Measurements from ENCODE around the gene SMARCAL1. TPM values are rescaled to one million over a fixed set of nuclear protein-coding genes. Genes with fewer than 3 reads are reported as not detected.

SMARCAL1 gene
- total and polyA plus RNA-seq, 2 of the 4 experiments (the other 2 are of a cell fraction), result 13.6 to 21.0 TPM

DNA sequence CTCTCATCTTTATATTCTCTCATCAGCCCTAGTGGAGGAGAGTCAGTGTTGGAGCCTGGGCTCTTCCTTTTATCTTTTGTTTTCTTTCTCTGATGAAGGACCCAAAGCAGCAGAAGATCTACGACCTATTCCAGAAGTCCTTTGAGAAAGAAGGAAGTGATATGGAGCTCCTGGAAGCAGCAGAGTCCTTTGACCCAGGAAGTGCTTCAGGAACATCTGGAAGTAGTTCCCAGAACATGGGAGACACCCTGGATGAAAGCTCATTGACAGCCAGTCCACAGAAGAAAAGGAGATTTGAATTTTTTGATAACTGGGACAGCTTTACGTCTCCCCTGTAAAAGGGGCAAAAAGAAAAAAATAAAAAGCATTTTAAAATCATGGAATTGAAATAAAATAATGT, 70.4 kb downstream of the SMARCAL1 start:
- Histone ChIP-seq H3K23ac (ENCODE audit: low read depth, low read length) (no peak overlapping the region), H3K27ac (ENCODE audit: insufficient read depth, low read length) (no peak overlapping the region), H3K36me3 (ENCODE audit: control insufficient read depth, insufficient read depth, low read length) (peaks cover 11% of the 10 kb centered on the region), H4K5ac (ENCODE audit: low read depth, low read length) (no peak overlapping the region), H2BK20ac (ENCODE audit: low read depth, low read length) (no peak overlapping the region), H3K4me2 (ENCODE audit: low read depth, low read length) (no peak overlapping the region), H4K8ac (ENCODE audit: low read depth in 2 of 2, low read length in 2 of 2) (no peak overlapping the region), H3K4ac (ENCODE audit: low read depth, low read length) (no peak overlapping the region), H3K27me3 (ENCODE audit: control insufficient read depth, insufficient read depth, low read length) (no peaks in the 10 kb centered on the region), H3K56ac (ENCODE audit: extremely low read depth, insufficient read depth, low read length) (no peak overlapping the region), H4K91ac (ENCODE audit: insufficient read depth, low read depth, low read length) (no peak overlapping the region), H4K20me1 (ENCODE audit: insufficient read depth, low read length) (no peaks in the 10 kb centered on the region), H3K18ac (ENCODE audit: low read depth, low read length) (no peak overlapping the region), H2AK9ac (replicated peaks; ENCODE audit: low read depth, low read length, poor library complexity) (no peak overlapping the region), H3K14ac (replicated peaks; ENCODE audit: low read depth, low read length) (no peak overlapping the region), H2AK5ac (ENCODE audit: low read depth, low read length) (no peak overlapping the region), H3K4me3 (ENCODE audit: insufficient read depth, low read depth, low read length) (no peak overlapping the region), H3K9me3 (ENCODE audit: control insufficient read depth, insufficient read depth, low read length) (no peaks in the 10 kb centered on the region), H2BK15ac (ENCODE audit: low read depth, low read length) (no peak overlapping the region), H3K9ac (ENCODE audit: low read depth, low read length) (no peak overlapping the region), H2BK120ac (ENCODE audit: low read depth, low read length) (no peak overlapping the region), H3K4me1 (ENCODE audit: control insufficient read depth, insufficient read depth, low read length) (no peaks in the 10 kb centered on the region), H2AFZ (replicated peaks; ENCODE audit: low read length, poor library complexity) (no peak overlapping the region), H3K9me1 (ENCODE audit: insufficient read depth, low read length) (peaks cover 12% of the 10 kb centered on the region), H3K79me1 (ENCODE audit: low read depth in 1 of 2, low read length in 2 of 2) (no peaks in the 10 kb centered on the region), H2BK5ac (ENCODE audit: low read depth, low read length, poor library complexity, severe bottlenecking) (no peak overlapping the region)
- intact Hi-C loops (cut with micrococcal nuclease) (no loop called here), in situ Hi-C loops (cut with MboI; ENCODE audit: low sequenced_read_pairs) (no loop called here), dilution Hi-C loops (cut with HindIII; ENCODE audit: low sequenced_read_pairs, unreplicated experiment) (no loop called here)
- ATAC-seq (ENCODE audit: low read depth), result no peak
- POLR2A ChIA-PET (ENCODE audit: unreplicated experiment), result interaction anchor here (0.6 kb wide), 1 partner anchor 8 kb away, joined by 3 read pairs; no protein-coding TSS in a partner anchor
- CTCF ChIA-PET, result interaction anchor here (0.6 kb wide), 1 partner anchor 12 kb away, joined by 4 read pairs; no protein-coding TSS in a partner anchor
- DNase-seq, result no peak
- TF ChIP-seq RAD21 (IDR thresholded peaks at IDR 0.05; ENCODE audit: low read length), result no peak
- TF ChIP-seq CHD1 (IDR thresholded peaks at IDR 0.05; ENCODE audit: low read depth, low read length), result no peak
- no peak for TF ChIP-seq MXI1 (IDR thresholded peaks at IDR 0.05; ENCODE audit: borderline replicate concordance, low read depth, low read length)
- no peak for TF ChIP-seq NFE2L2 (IDR thresholded peaks at IDR 0.05; ENCODE audit: low read depth, low read length)
- no peak for TF ChIP-seq CEBPB (IDR thresholded peaks at IDR 0.05; ENCODE audit: low read depth, low read length)
- TF ChIP-seq, protein P1, sequence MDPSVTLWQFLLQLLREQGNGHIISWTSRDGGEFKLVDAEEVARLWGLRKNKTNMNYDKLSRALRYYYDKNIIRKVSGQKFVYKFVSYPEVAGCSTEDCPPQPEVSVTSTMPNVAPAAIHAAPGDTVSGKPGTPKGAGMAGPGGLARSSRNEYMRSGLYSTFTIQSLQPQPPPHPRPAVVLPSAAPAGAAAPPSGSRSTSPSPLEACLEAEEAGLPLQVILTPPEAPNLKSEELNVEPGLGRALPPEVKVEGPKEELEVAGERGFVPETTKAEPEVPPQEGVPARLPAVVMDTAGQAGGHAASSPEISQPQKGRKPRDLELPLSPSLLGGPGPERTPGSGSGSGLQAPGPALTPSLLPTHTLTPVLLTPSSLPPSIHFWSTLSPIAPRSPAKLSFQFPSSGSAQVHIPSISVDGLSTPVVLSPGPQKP (IDR thresholded peaks at IDR 0.05; ENCODE audit: borderline replicate concordance, low read depth, low read length), result no peak
- no peak for TF ChIP-seq RFX5 (IDR thresholded peaks at IDR 0.05; ENCODE audit: low read depth, low read length)
- TF ChIP-seq RCOR1 (IDR thresholded peaks at IDR 0.05; ENCODE audit: insufficient replicate concordance, low read length), result no peak
- no peak for TF ChIP-seq POLR2A (IDR thresholded peaks at IDR 0.05; ENCODE audit: low read depth, low read length)
- TF ChIP-seq FOS (IDR thresholded peaks at IDR 0.05; ENCODE audit: low read depth, low read length), result no peak
- no peak for TF ChIP-seq MAZ (IDR thresholded peaks at IDR 0.05; ENCODE audit: borderline replicate concordance, low read depth, low read length)
- TF ChIP-seq CTCF (conservative IDR thresholded peaks at IDR 0.05; ENCODE audit: low read depth, low read length), result no peak
- WGBS, 2 experiments (ENCODE audit: extremely low coverage in 2 of 2, insufficient read length in 1 of 2), result no CpG with 5 or more reads among the region's 2 CpGs
- no TSS peak for BruUV-seq (replicated peaks)

Data from IMR-90 (cell line).